GM10266 (cell line): ENCODE results near the gene TGFBR3.

Experiments used
- DNase-seq: peaks from one replicate; pipeline ENCODE4 v3.0.0; 2012; ENCODE audit errors: extremely low spot score
- TF ChIP-seq, protein P1 (sequence below): IDR thresholded peaks from 2 replicates; pipeline ENCODE4 v1.5.1; 2012; ENCODE audit warnings: mild to moderate bottlenecking, low read depth; ENCODE audit not compliant: control insufficient read depth, insufficient read depth; ENCODE audit errors: missing control alignments

Gene TGFBR3

DNA sequence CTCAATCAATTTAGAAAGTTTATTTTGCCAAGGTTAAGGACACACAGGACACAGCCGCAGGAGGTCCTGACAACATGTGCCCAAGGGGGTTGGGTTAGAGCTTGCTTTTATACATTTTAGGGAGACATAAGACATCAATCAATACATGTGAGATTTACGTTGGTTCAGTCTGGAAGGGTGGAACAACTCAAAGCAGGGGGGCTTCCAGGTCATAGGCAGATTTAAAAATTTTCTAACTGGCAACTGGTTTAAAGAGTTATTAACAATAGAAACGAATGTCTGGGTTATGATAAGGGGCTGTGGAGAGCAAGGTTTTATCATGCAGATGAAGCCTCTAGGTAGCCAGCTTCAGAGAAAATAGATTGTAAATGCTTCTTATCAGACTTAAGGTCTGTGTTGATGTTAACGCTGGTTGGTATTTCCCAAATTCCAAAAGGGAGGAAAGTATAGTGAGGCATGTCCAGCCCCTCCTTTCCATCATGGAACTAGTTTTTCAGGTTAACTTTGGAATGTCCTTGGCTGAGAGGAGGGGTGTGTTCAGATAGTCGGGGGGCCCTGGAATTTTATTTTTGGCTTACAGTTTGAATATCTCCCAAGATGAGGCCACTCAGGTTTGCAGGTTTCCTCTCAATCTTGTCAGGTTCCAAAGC is 31.0 kb upstream of the TGFBR3 start:
- DNase-seq, result no peak
- TF ChIP-seq, protein P1, sequence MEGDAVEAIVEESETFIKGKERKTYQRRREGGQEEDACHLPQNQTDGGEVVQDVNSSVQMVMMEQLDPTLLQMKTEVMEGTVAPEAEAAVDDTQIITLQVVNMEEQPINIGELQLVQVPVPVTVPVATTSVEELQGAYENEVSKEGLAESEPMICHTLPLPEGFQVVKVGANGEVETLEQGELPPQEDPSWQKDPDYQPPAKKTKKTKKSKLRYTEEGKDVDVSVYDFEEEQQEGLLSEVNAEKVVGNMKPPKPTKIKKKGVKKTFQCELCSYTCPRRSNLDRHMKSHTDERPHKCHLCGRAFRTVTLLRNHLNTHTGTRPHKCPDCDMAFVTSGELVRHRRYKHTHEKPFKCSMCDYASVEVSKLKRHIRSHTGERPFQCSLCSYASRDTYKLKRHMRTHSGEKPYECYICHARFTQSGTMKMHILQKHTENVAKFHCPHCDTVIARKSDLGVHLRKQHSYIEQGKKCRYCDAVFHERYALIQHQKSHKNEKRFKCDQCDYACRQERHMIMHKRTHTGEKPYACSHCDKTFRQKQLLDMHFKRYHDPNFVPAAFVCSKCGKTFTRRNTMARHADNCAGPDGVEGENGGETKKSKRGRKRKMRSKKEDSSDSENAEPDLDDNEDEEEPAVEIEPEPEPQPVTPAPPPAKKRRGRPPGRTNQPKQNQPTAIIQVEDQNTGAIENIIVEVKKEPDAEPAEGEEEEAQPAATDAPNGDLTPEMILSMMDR, result no peak

DNA sequence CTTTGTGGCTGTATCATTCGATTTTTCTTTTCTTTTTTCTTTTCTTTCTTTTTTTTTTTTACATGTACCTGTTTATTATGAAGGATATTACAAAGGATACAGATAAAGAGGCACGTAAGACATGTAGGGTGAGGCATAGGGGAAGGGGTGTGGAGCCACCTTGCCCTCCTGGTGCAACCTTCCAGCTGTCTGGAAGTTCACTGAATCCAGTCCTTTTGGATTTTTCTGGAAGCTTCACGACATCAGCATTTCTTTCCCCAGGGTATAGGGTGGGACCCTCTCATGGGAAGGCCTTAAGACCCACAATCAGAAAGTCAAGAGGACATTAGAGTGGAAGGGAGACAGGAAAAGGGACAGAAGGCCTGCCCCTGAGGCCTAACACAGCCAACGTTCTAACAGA is 30.1 kb upstream of the TGFBR3 start:
- DNase-seq, result no peak
- TF ChIP-seq, protein P1, result no peak

GRCh38 chr1:91913018-91913417 is 27.1 kb upstream of the TGFBR3 start:
- TF ChIP-seq, protein P1, result no peak
- DNase-seq, result no peak

DNA sequence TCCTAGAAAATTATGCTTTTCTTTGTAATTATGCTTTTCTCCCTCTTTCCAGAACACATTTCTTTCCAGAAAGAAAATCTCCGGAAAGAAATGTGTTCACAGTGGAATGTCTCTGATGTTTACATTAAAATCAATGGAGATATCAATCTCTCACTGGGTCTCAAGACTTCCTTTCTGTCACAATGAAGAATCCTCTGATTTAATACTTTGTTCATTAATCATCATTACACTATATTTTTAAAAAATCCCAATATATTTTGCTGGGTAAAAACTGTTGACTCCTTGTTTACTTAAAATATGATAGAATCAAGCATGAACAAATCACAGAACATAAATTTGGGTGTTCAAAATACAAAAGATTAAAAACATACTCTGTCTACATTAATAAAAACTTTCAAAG is 26.3 kb upstream of the TGFBR3 start:
- DNase-seq, result no peak
- TF ChIP-seq, protein P1, result no peak

GRCh38 chr1:91901231-91901630 is 15.3 kb upstream of the TGFBR3 start:
- no peak for DNase-seq
- TF ChIP-seq, protein P1, result no peak

DNA sequence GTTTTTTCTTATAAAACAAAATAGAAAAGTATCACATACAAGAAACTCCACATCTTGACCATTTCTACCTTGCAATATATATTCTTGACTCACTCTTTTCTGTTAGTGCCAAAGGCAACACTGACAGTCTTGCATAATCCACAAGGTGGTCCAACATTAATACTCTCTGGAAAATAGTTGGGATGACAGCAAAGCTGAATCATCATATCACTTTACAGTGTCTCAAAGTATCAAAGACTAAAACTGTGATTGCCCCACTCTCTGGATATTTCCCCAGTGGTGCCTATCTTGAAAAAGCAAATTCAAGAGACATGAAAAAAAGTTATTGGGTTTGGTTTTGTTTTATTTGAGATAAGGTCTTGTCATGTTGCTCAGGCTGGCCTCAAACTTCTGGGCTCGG is 14.6 kb upstream of the TGFBR3 start:
- DNase-seq, result no peak
- TF ChIP-seq, protein P1, result no peak

GRCh38 chr1:91897016-91897415 is 11.1 kb upstream of the TGFBR3 start:
- DNase-seq, result no peak
- TF ChIP-seq, protein P1, result no peak
